ENCODE results near the gene TANC2.
"Not testable (repeated sequence)": the region's sequence is repeated elsewhere in the genome, so short reads cannot be mapped to it uniquely, and the experiment has no call there.

DNA sequence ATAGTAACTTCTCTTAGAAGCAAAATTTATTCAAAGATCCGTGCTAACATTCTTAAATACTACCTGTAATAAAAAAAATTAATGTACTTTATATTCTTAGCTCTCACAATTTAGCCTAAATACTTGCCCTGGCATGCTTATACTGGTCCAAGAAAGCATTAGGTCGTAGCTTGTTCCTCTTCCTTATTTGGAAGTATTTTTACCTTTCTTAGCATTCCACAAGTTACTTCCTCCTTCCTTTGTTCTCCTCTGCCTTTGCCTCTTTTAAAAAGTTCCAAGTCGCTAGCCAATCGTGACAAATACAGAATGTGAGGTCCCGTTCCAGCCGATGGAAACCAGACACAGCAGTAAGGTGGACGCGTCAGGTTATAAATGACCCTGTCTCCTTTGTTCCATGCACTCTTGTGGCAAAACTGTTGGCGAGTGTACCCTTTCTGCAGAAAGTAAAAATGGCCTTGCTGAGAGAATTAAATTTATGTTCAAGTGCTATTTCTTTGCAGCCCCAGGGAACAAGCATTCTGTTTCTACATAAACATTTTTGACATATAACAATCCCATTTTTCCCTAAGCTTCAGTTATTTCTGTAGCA is 10.7 kb downstream of the TANC2 start:
- not testable (repeated sequence) for TF ChIP-seq MYNN (tag by site-specific recombination; IDR thresholded peaks at IDR 0.05; ENCODE audit: borderline replicate concordance); ZNF529 (tag by site-specific recombination; IDR thresholded peaks at IDR 0.05; ENCODE audit: insufficient replicate concordance); ZNF274 (IDR thresholded peaks at IDR 0.05; ENCODE audit: low read length); ZNF274 (tag by site-specific recombination; IDR thresholded peaks at IDR 0.05; ENCODE audit: borderline replicate concordance); ZNF302 (tag by site-specific recombination; IDR thresholded peaks at IDR 0.05; ENCODE audit: low read depth); ZNF544 (tag by site-specific recombination; IDR thresholded peaks at IDR 0.05)
- TF ChIP-seq, protein P1, sequence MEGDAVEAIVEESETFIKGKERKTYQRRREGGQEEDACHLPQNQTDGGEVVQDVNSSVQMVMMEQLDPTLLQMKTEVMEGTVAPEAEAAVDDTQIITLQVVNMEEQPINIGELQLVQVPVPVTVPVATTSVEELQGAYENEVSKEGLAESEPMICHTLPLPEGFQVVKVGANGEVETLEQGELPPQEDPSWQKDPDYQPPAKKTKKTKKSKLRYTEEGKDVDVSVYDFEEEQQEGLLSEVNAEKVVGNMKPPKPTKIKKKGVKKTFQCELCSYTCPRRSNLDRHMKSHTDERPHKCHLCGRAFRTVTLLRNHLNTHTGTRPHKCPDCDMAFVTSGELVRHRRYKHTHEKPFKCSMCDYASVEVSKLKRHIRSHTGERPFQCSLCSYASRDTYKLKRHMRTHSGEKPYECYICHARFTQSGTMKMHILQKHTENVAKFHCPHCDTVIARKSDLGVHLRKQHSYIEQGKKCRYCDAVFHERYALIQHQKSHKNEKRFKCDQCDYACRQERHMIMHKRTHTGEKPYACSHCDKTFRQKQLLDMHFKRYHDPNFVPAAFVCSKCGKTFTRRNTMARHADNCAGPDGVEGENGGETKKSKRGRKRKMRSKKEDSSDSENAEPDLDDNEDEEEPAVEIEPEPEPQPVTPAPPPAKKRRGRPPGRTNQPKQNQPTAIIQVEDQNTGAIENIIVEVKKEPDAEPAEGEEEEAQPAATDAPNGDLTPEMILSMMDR (tag by site-specific recombination; IDR thresholded peaks at IDR 0.05): not testable (repeated sequence)
- TF ChIP-seq, protein P2, sequence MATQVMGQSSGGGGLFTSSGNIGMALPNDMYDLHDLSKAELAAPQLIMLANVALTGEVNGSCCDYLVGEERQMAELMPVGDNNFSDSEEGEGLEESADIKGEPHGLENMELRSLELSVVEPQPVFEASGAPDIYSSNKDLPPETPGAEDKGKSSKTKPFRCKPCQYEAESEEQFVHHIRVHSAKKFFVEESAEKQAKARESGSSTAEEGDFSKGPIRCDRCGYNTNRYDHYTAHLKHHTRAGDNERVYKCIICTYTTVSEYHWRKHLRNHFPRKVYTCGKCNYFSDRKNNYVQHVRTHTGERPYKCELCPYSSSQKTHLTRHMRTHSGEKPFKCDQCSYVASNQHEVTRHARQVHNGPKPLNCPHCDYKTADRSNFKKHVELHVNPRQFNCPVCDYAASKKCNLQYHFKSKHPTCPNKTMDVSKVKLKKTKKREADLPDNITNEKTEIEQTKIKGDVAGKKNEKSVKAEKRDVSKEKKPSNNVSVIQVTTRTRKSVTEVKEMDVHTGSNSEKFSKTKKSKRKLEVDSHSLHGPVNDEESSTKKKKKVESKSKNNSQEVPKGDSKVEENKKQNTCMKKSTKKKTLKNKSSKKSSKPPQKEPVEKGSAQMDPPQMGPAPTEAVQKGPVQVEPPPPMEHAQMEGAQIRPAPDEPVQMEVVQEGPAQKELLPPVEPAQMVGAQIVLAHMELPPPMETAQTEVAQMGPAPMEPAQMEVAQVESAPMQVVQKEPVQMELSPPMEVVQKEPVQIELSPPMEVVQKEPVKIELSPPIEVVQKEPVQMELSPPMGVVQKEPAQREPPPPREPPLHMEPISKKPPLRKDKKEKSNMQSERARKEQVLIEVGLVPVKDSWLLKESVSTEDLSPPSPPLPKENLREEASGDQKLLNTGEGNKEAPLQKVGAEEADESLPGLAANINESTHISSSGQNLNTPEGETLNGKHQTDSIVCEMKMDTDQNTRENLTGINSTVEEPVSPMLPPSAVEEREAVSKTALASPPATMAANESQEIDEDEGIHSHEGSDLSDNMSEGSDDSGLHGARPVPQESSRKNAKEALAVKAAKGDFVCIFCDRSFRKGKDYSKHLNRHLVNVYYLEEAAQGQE (tag by site-specific recombination; IDR thresholded peaks at IDR 0.05): not testable (repeated sequence)
- TF ChIP-seq, protein P3, sequence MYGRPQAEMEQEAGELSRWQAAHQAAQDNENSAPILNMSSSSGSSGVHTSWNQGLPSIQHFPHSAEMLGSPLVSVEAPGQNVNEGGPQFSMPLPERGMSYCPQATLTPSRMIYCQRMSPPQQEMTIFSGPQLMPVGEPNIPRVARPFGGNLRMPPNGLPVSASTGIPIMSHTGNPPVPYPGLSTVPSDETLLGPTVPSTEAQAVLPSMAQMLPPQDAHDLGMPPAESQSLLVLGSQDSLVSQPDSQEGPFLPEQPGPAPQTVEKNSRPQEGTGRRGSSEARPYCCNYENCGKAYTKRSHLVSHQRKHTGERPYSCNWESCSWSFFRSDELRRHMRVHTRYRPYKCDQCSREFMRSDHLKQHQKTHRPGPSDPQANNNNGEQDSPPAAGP (tag by site-specific recombination; IDR thresholded peaks at IDR 0.05): not testable (repeated sequence)
